ENCODE results near the gene PRR30.

DNA sequence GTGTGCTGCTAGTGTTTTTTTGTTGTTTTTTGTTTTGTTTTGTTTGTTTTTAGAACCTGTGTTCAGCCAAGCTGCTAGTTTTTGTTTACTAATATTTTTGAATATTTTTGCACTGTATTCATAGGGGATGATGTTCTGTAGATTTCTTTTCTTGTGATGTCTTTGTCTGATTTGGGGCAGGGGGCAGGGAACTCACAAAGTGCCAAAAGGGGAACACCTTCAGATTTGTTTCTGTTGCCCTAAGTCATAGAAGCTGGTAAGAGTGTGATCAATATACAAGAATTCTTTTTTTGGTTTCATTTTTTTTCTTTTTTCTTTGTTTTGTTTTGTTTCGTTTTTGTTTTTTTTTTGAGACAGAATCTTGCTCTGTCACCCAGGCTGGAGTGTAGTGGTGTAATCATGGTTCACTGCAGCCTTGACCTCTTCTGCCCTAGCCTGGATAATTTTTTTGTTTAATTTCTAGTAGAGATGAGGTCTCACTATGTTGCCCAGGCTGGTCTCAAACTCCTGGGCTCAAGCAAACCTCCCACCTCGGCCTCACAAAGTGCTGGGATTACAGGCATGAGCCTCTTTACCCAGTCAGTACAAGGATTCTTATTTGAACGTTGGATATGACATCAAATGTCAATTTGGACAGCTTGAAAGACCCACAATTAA, 40.3 kb upstream of the PRR30 start:
- TF ChIP-seq KLF8 (tag by site-specific recombination; IDR thresholded peaks at IDR 0.05) (no peak), MYNN (tag by site-specific recombination; IDR thresholded peaks at IDR 0.05; ENCODE audit: borderline replicate concordance) (no peak), ZNF335 (tag by site-specific recombination; conservative IDR thresholded peaks at IDR 0.05) (no peak), ZSCAN30 (tag by site-specific recombination; IDR thresholded peaks at IDR 0.05) (no peak), CTCF (tag by site-specific recombination; IDR thresholded peaks at IDR 0.05) (no peak), ZNF623 (tag by site-specific recombination; IDR thresholded peaks at IDR 0.05) (no peak), ZNF629 (tag by site-specific recombination; IDR thresholded peaks at IDR 0.05) (no peak)
